GM23338 (cell line): ENCODE results near the gene ZBTB18. TPM values are rescaled to one million over a fixed set of nuclear protein-coding genes. Genes with fewer than 3 reads are reported as not detected.

Experiments
- ATAC-seq: fragments of 200-7000 bp; cut with Tn5 transposase; 3 replicates; pipeline ENCODE4 v1.9.1; 2020
- DNase-seq: peaks from one replicate; pipeline ENCODE4 v3.0.0-alpha.2; 2015; ENCODE audit warnings: low spot score
- H2AFZ ChIP-seq: fragments of 200-600 bp; sonication (generic); 2 replicates; pipeline ENCODE4 v1.8.0; 2016; ENCODE audit warnings: antibody characterized with exemption, mild to moderate bottlenecking, moderate library complexity
- H3F3A ChIP-seq: fragments of 200-600 bp; sonication (generic); replicated peaks from 2 replicates; pipeline ENCODE4 v1.8.0; 2017; ENCODE audit warnings: antibody characterized with exemption, mixed run types, low read depth
- H3K27ac ChIP-seq: fragments of 200-600 bp; sonication (generic); 2 replicates; pipeline ENCODE4 v1.6.1; 2016; ENCODE audit warnings: low read depth
- H3K27me3 ChIP-seq: fragments of 200-600 bp; sonication (generic); 2 replicates; pipeline ENCODE4 v1.8.0; 2016; ENCODE audit warnings: mild to moderate bottlenecking, mixed run types, moderate library complexity; ENCODE audit not compliant: insufficient read depth
- H3K36me3 ChIP-seq: fragments of 200-600 bp; sonication (generic); 2 replicates; pipeline ENCODE4 v1.8.0; 2016; ENCODE audit warnings: mild to moderate bottlenecking; ENCODE audit not compliant: insufficient read depth
- H3K4me1 ChIP-seq: fragments of 200-600 bp; sonication (generic); 2 replicates; pipeline ENCODE4 v1.8.0; 2016; ENCODE audit warnings: mild to moderate bottlenecking, moderate library complexity; ENCODE audit not compliant: insufficient read depth
- H3K4me2 ChIP-seq: fragments of 200-600 bp; sonication (generic); 2 replicates; pipeline ENCODE4 v1.7.1; 2017; ENCODE audit warnings: mixed run types
- H3K4me3 ChIP-seq: fragments of 200-600 bp; sonication (generic); 2 replicates; pipeline ENCODE4 v1.6.1; 2016; ENCODE audit warnings: mixed run types
- H3K79me2 ChIP-seq: fragments of 200-600 bp; sonication (generic); replicated peaks from 2 replicates; pipeline ENCODE4 v1.8.0; 2017; ENCODE audit warnings: mild to moderate bottlenecking; ENCODE audit not compliant: insufficient read depth
- H3K9me2 ChIP-seq: fragments of 200-600 bp; sonication (generic); 2 replicates; pipeline ENCODE4 v1.8.0; 2017; ENCODE audit not compliant: insufficient read depth
- H4K20me1 ChIP-seq: fragments of 200-600 bp; sonication (generic); replicated peaks from 2 replicates; pipeline ENCODE4 v1.8.0; 2017; ENCODE audit warnings: mild to moderate bottlenecking; ENCODE audit not compliant: insufficient read depth
- H3K27ac Mint-ChIP-seq: 2 replicates; pipeline ENCODE4 v1.8.0; 2020; ENCODE audit warnings: inconsistent platforms, mild to moderate bottlenecking, moderate library complexity, mixed read lengths
- H3K27me3 Mint-ChIP-seq: 3 replicates; pipeline ENCODE4 v1.8.0; 2022; ENCODE audit warnings: low read depth, mild to moderate bottlenecking, moderate library complexity, mixed read lengths, inconsistent platforms; ENCODE audit not compliant: insufficient read depth, poor library complexity
- H3K36me3 Mint-ChIP-seq: 3 replicates; pipeline ENCODE4 v1.8.0; 2021; ENCODE audit warnings: low read depth, mild to moderate bottlenecking, inconsistent platforms, moderate library complexity, mixed read lengths
- H3K4me1 Mint-ChIP-seq: 3 replicates; pipeline ENCODE4 v1.8.0; 2020; ENCODE audit warnings: mild to moderate bottlenecking, inconsistent platforms, mixed read lengths
- H3K4me3 Mint-ChIP-seq: 3 replicates; pipeline ENCODE4 v1.8.0; 2021; ENCODE audit warnings: moderate library complexity, mild to moderate bottlenecking, inconsistent platforms, mixed read lengths
- H3K9me3 Mint-ChIP-seq: 3 replicates; pipeline ENCODE4 v1.8.0; 2020; ENCODE audit warnings: moderate library complexity, mild to moderate bottlenecking, inconsistent platforms, mixed read lengths
- CREB1 ChIP-seq: fragments of 250-450 bp; sonication (Bioruptor Pico); IDR thresholded peaks from 2 replicates; pipeline ENCODE4 v1.5.0; 2020; ENCODE audit warnings: low read depth, mild to moderate bottlenecking, moderate library complexity
- JUNB ChIP-seq: IDR thresholded peaks from one replicate; pipeline ENCODE4 v1.6.1; 2016; ENCODE audit warnings: antibody characterized with exemption; ENCODE audit not compliant: unreplicated experiment
- POLR2AphosphoS5 ChIP-seq: IDR thresholded peaks from 2 replicates; pipeline ENCODE4 v1.6.1; 2016; ENCODE audit warnings: antibody characterized with exemption, low read depth
- polyA plus RNA-seq: library from polyadenylated mRNA; unstranded; fragments of >200 nt; fragmentation: Nextera tagmentation; extraction: Ambion mirVana; gene quantifications from 2 replicates; pipeline ENCODE4 v1.2.1, GENCODE V29; 2016
- total RNA-seq: library from RNA; depleted of rRNA; stranded (reverse); fragments of >200 nt; shearing (Covaris generic); gene quantifications from 2 replicates; pipeline ENCODE4 v1.2.3, GENCODE V29; 2014
- TF ChIP-seq, protein P1 (sequence below): fragments of 250-450 bp; sonication (Bioruptor Pico); IDR thresholded peaks from 2 replicates; pipeline ENCODE4 v1.5.0; 2020; ENCODE audit warnings: mild to moderate bottlenecking, moderate library complexity
- TF ChIP-seq, protein P2 (sequence below), 2 experiments: fragments of 200-600 bp in 1 of 2; sonication (generic) in 1 of 2; conservative IDR thresholded peaks; 2 replicates each; pipeline versions ENCODE4 v1.5.1 to v1.6.1; 2016 to 2017; ENCODE audit warnings: antibody characterized with exemption in 2 of 2, low read depth in 2 of 2, mild to moderate bottlenecking in 2 of 2, moderate library complexity in 1 of 2

ZBTB18 gene
- total and polyA plus RNA-seq, 2 experiments from 2014 or later, result 5.5 to 12.2 TPM

DNA sequence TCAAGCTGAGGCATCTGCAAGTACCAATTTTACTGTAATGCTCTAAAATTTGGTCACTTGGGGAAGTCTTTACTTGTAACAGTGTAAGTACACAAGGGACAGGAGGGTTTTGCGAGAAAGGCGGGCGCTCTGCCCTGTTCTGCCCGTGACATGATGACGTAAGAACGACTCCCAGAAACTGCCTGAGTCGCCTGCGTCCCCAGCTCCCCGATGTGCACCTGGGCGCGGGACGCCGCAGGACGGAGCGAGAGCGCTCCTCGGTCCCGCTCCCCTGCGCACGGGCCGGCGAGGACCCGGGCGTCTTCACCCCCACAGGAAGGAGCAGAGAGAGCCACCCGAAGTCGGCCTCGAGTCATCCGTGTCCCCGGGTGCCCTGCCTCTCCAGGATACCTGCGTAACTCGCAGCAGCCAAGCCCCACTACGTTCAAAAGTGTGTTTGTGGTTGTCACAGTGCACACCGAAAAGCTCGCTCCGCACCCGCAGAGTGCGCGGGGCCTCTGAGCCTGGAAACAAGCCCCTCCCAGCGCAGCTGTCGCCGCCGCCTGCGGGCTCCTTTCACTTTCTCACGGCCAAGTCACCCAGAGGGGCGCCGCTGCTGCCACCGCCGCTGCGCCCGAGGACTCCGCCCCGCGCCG, 3.3 kb upstream of the ZBTB18 start:
- DNase-seq, result peak; percentile 64
- H3K4me2 ChIP-seq, result peak overlapping the region; percentile 90
- peaks cover 4% of the 10 kb centered on the region; the same call in 1 of the 2 replicates for H3F3A ChIP-seq

More for the DNA sequence above, 3.3 kb upstream of the ZBTB18 start:
- Mint-ChIP-seq H3K9me3 (no peaks in the 10 kb centered on the region), H3K36me3 (peaks cover 2% of the 10 kb centered on the region; the same call in 1 of the 3 replicates), H3K27ac (peak overlapping the region; percentile 92; the same call in 1 of the 2 replicates), H3K4me1 (peaks cover 13% of the 10 kb centered on the region), H3K27me3 (peaks cover 13% of the 10 kb centered on the region), H3K4me3 (peak overlapping the region; percentile 93)
- Histone ChIP-seq H3K9me2 (no peaks in the 10 kb centered on the region), H3K36me3 (no peaks in the 10 kb centered on the region), H3K27me3 (peaks cover 13% of the 10 kb centered on the region), H3K79me2 (peaks cover 34% of the 10 kb centered on the region), H4K20me1 (peaks cover 15% of the 10 kb centered on the region; the same call in 1 of the 2 replicates), H3K4me3 (peak overlapping the region; percentile 90), H3K4me1 (peaks cover 37% of the 10 kb centered on the region), H3K27ac (peak overlapping the region; percentile 79), H2AFZ (peak overlapping the region; percentile 86)
- TF ChIP-seq POLR2AphosphoS5 (peak; percentile 80), CREB1 (CRISPR knock-in tag) (peak; percentile 82), JUNB (no peak)
- TF ChIP-seq, protein P1, sequence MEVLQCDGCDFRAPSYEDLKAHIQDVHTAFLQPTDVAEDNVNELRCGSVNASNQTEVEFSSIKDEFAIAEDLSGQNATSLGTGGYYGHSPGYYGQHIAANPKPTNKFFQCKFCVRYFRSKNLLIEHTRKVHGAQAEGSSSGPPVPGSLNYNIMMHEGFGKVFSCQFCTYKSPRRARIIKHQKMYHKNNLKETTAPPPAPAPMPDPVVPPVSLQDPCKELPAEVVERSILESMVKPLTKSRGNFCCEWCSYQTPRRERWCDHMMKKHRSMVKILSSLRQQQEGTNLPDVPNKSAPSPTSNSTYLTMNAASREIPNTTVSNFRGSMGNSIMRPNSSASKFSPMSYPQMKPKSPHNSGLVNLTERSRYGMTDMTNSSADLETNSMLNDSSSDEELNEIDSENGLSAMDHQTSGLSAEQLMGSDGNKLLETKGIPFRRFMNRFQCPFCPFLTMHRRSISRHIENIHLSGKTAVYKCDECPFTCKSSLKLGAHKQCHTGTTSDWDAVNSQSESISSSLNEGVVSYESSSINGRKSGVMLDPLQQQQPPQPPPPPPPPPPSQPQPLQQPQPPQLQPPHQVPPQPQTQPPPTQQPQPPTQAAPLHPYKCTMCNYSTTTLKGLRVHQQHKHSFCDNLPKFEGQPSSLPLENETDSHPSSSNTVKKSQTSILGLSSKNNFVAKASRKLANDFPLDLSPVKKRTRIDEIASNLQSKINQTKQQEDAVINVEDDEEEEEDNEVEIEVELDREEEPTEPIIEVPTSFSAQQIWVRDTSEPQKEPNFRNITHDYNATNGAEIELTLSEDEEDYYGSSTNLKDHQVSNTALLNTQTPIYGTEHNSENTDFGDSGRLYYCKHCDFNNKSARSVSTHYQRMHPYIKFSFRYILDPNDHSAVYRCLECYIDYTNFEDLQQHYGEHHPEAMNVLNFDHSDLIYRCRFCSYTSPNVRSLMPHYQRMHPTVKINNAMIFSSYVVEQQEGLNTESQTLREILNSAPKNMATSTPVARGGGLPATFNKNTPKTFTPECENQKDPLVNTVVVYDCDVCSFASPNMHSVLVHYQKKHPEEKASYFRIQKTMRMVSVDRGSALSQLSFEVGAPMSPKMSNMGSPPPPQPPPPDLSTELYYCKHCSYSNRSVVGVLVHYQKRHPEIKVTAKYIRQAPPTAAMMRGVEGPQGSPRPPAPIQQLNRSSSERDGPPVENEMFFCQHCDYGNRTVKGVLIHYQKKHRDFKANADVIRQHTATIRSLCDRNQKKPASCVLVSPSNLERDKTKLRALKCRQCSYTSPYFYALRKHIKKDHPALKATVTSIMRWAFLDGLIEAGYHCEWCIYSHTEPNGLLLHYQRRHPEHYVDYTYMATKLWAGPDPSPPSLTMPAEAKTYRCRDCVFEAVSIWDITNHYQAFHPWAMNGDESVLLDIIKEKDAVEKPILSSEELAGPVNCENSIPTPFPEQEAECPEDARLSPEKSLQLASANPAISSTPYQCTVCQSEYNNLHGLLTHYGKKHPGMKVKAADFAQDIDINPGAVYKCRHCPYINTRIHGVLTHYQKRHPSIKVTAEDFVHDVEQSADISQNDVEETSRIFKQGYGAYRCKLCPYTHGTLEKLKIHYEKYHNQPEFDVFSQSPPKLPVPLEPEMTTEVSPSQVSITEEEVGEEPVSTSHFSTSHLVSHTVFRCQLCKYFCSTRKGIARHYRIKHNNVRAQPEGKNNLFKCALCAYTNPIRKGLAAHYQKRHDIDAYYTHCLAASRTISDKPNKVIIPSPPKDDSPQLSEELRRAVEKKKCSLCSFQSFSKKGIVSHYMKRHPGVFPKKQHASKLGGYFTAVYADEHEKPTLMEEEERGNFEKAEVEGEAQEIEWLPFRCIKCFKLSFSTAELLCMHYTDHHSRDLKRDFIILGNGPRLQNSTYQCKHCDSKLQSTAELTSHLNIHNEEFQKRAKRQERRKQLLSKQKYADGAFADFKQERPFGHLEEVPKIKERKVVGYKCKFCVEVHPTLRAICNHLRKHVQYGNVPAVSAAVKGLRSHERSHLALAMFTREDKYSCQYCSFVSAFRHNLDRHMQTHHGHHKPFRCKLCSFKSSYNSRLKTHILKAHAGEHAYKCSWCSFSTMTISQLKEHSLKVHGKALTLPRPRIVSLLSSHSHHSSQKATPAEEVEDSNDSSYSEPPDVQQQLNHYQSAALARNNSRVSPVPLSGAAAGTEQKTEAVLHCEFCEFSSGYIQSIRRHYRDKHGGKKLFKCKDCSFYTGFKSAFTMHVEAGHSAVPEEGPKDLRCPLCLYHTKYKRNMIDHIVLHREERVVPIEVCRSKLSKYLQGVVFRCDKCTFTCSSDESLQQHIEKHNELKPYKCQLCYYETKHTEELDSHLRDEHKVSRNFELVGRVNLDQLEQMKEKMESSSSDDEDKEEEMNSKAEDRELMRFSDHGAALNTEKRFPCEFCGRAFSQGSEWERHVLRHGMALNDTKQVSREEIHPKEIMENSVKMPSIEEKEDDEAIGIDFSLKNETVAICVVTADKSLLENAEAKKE (CRISPR knock-in tag), result no peak
- TF ChIP-seq, protein P2, sequence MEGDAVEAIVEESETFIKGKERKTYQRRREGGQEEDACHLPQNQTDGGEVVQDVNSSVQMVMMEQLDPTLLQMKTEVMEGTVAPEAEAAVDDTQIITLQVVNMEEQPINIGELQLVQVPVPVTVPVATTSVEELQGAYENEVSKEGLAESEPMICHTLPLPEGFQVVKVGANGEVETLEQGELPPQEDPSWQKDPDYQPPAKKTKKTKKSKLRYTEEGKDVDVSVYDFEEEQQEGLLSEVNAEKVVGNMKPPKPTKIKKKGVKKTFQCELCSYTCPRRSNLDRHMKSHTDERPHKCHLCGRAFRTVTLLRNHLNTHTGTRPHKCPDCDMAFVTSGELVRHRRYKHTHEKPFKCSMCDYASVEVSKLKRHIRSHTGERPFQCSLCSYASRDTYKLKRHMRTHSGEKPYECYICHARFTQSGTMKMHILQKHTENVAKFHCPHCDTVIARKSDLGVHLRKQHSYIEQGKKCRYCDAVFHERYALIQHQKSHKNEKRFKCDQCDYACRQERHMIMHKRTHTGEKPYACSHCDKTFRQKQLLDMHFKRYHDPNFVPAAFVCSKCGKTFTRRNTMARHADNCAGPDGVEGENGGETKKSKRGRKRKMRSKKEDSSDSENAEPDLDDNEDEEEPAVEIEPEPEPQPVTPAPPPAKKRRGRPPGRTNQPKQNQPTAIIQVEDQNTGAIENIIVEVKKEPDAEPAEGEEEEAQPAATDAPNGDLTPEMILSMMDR (conservative IDR thresholded peaks at IDR 0.05; ENCODE audit: low read depth in 2 of 2), result no peak
- peak; percentile 39 for ATAC-seq
